Liver (tissue), 3 donors: ENCODE results near the gene BIRC6.

ENCODE experiments used
- CTCF ChIP-seq: fragments of 150-350 bp; IDR thresholded peaks from 2 replicates; pipeline ENCODE4 v1.5.1; 2017; ENCODE audit warnings: improper control_type of control experiment, low read depth, low read length; ENCODE audit not compliant: missing input control
- FOXA1 ChIP-seq: IDR thresholded peaks from 2 replicates; pipeline ENCODE4 v1.6.1; 2016; ENCODE audit warnings: antibody characterized with exemption
- JUND ChIP-seq, 2 donors: IDR thresholded peaks; 2 replicates each; pipeline ENCODE4 v1.6.1; 2016; ENCODE audit warnings: antibody characterized with exemption in 2 of 2
- MAX ChIP-seq: IDR thresholded peaks from 2 replicates; pipeline ENCODE4 v1.6.1; 2016; ENCODE audit warnings: antibody characterized with exemption
- RAD21 ChIP-seq, 2 donors: IDR thresholded peaks; 2 replicates each; pipeline ENCODE4 v1.6.1; 2016; ENCODE audit warnings: antibody characterized with exemption in 2 of 2, mild to moderate bottlenecking in 2 of 2
- REST ChIP-seq: IDR thresholded peaks from 2 replicates; pipeline ENCODE4 v1.6.1; 2016; ENCODE audit warnings: antibody characterized with exemption, mild to moderate bottlenecking
- SP1 ChIP-seq: IDR thresholded peaks from 2 replicates; pipeline ENCODE4 v1.6.1; 2018; ENCODE audit warnings: antibody characterized with exemption, mild to moderate bottlenecking
- TAF1 ChIP-seq: conservative IDR thresholded peaks from 2 replicates; pipeline ENCODE4 v1.6.1; 2016; ENCODE audit warnings: antibody characterized with exemption, mild to moderate bottlenecking
- YY1 ChIP-seq: IDR thresholded peaks from 2 replicates; pipeline ENCODE4 v1.6.1; 2016; ENCODE audit warnings: antibody characterized with exemption, mild to moderate bottlenecking
- ZBTB33 ChIP-seq: IDR thresholded peaks from 2 replicates; pipeline ENCODE4 v1.6.1; 2016; ENCODE audit warnings: antibody characterized with exemption
- donor health status: healthy.
- donor health status: healthy.

GRCh38 chr2:32369222-32369621, 12.4 kb downstream of the BIRC6 start:
- TF ChIP-seq CTCF = no peak
- TF ChIP-seq TAF1 = no peak
- TF ChIP-seq RAD21 (IDR thresholded peaks at IDR 0.05) = no peak
- TF ChIP-seq FOXA1 = no peak
- TF ChIP-seq YY1 = no peak
- TF ChIP-seq ZBTB33 = no peak
- no peak for TF ChIP-seq MAX
- TF ChIP-seq REST = no peak
- no peak for TF ChIP-seq SP1
- TF ChIP-seq JUND (IDR thresholded peaks at IDR 0.05) = no peak
